ENCODE results near the gene OSBPL10.
A peak's percentile ranks its signal among the peaks of the same experiment; 100 is the strongest.
"Not testable (repeated sequence)": the region's sequence is repeated elsewhere in the genome, so short reads cannot be mapped to it uniquely, and the experiment has no call there.

The OSBPL10 gene

GRCh38 chr3:31804251-31805051 is 176.6 kb downstream of the OSBPL10 start:
- no peak for DNase-seq

- DNase-seq: no peak
Measured at GRCh38 chr3:31802981-31803740, 177.9 kb downstream of the OSBPL10 start.

- no peak for DNase-seq
Measured at GRCh38 chr3:31800436-31800835, 180.6 kb downstream of the OSBPL10 start.

GRCh38 chr3:31798840-31799239 is 182.2 kb downstream of the OSBPL10 start:
- no peak for DNase-seq

GRCh38 chr3:31793821-31794220 is 187.2 kb downstream of the OSBPL10 start:
- DNase-seq: no peak

- no peak for DNase-seq
Measured at GRCh38 chr3:31791090-31791430, 190.0 kb downstream of the OSBPL10 start.

GRCh38 chr3:31790193-31791089 is 190.6 kb downstream of the OSBPL10 start:
- no peak for DNase-seq

GRCh38 chr3:31789429-31789828 is 191.6 kb downstream of the OSBPL10 start:
- DNase-seq: no peak

GRCh38 chr3:31785734-31786133 is 195.3 kb downstream of the OSBPL10 start:
- DNase-seq: no peak

GRCh38 chr3:31785286-31785685 is 195.8 kb downstream of the OSBPL10 start:
- DNase-seq: no peak

GRCh38 chr3:31783851-31784250 is 197.2 kb downstream of the OSBPL10 start:
- not testable (repeated sequence) for DNase-seq

GRCh38 chr3:31782306-31782705 is 198.8 kb downstream of the OSBPL10 start:
- DNase-seq: not testable (repeated sequence)

- no peak for DNase-seq
Measured at GRCh38 chr3:31779514-31779913, 201.5 kb downstream of the OSBPL10 start.

- no peak for DNase-seq
Measured at GRCh38 chr3:31777887-31778286, 203.2 kb downstream of the OSBPL10 start.

- no peak for DNase-seq
Measured at GRCh38 chr3:31777092-31777491, 204.0 kb downstream of the OSBPL10 start.

GRCh38 chr3:31776016-31776415 is 205.0 kb downstream of the OSBPL10 start:
- no peak for DNase-seq

GRCh38 chr3:31775383-31775782 is 205.7 kb downstream of the OSBPL10 start:
- DNase-seq: no peak

GRCh38 chr3:31772758-31773473 is 208.1 kb downstream of the OSBPL10 start:
- no peak for DNase-seq

- no peak for DNase-seq
Measured at GRCh38 chr3:31772272-31772671, 208.8 kb downstream of the OSBPL10 start.

GRCh38 chr3:31770822-31771326 is 210.2 kb downstream of the OSBPL10 start:
- no peak for DNase-seq

GRCh38 chr3:31768479-31769125 is 212.5 kb downstream of the OSBPL10 start:
- peak; percentile 25 for DNase-seq

- DNase-seq: no peak
Measured at GRCh38 chr3:31767920-31768319, 213.1 kb downstream of the OSBPL10 start.

Measured in central memory CD4-positive, alpha-beta T cell (primary cell).